Stimulated activated CD8-positive, alpha-beta memory T cell treated with anti-CD3 and anti-CD28 coated beads, Interleukin-15, amount 100 ng/mL, for 24 hours (primary cell): ENCODE results near the gene SHISAL1.

Experiments used
- DNase-seq: peaks from one replicate; pipeline ENCODE4 v3.0.0-alpha.2; 2020; ENCODE audit warnings: low read depth

The SHISAL1 gene

GRCh38 chr22:44312766-44313165 is at the start of gene SHISAL1:
Gene SHISAL1 (minus strand): TSS chr22:44312951. CDS start chr22:44300945, 12,006 bp downstream.
- no peak for DNase-seq

- DNase-seq = no peak
Measured at GRCh38 chr22:44361391-44362126, 48.8 kb upstream of the SHISAL1 start.

GRCh38 chr22:44360668-44361381 is 48.1 kb upstream of the SHISAL1 start:
- no peak for DNase-seq

- DNase-seq = no peak
Measured at GRCh38 chr22:44360306-44360667, 47.5 kb upstream of the SHISAL1 start.

GRCh38 chr22:44359496-44360110 is 46.9 kb upstream of the SHISAL1 start:
- DNase-seq = no peak

GRCh38 chr22:44358709-44359440 is 46.1 kb upstream of the SHISAL1 start:
- DNase-seq = no peak

GRCh38 chr22:44357966-44358465 is 45.3 kb upstream of the SHISAL1 start:
- no peak for DNase-seq

GRCh38 chr22:44357296-44357965 is 44.7 kb upstream of the SHISAL1 start:
- DNase-seq = no peak

- no peak for DNase-seq
Measured at GRCh38 chr22:44355716-44356070, 42.9 kb upstream of the SHISAL1 start.

- no peak for DNase-seq
Measured at GRCh38 chr22:44354288-44354687, 41.5 kb upstream of the SHISAL1 start.

GRCh38 chr22:44353041-44353440 is 40.3 kb upstream of the SHISAL1 start:
- DNase-seq = no peak

GRCh38 chr22:44352378-44353035 is 39.8 kb upstream of the SHISAL1 start:
- no peak for DNase-seq

GRCh38 chr22:44351685-44352377 is 39.1 kb upstream of the SHISAL1 start:
- DNase-seq = no peak

GRCh38 chr22:44351037-44351436 is 38.3 kb upstream of the SHISAL1 start:
- no peak for DNase-seq

GRCh38 chr22:44349594-44349993 is 36.8 kb upstream of the SHISAL1 start:
- no peak for DNase-seq

- DNase-seq = no peak
Measured at GRCh38 chr22:44348971-44349560, 36.3 kb upstream of the SHISAL1 start.

GRCh38 chr22:44347549-44347948 is 34.8 kb upstream of the SHISAL1 start:
- no peak for DNase-seq

GRCh38 chr22:44347080-44347479 is 34.3 kb upstream of the SHISAL1 start:
- DNase-seq = no peak

GRCh38 chr22:44345872-44346271 is 33.1 kb upstream of the SHISAL1 start:
- no peak for DNase-seq

GRCh38 chr22:44344407-44344806 is 31.7 kb upstream of the SHISAL1 start:
- DNase-seq = no peak
